ENCODE data around the gene SEMA3C.

SEMA3C gene

GRCh38 chr7:80773787-80774508 is 144.9 kb downstream of the SEMA3C start:
- no peak for DNase-seq

- DNase-seq = no peak
These were observed 146.4 kb downstream of the SEMA3C start for GRCh38 chr7:80772347-80772993.

GRCh38 chr7:80771523-80771922 is 147.3 kb downstream of the SEMA3C start:
- DNase-seq = peak in 1 of 2 experiments; percentile 54

GRCh38 chr7:80770675-80771081 is 148.2 kb downstream of the SEMA3C start:
- no peak for DNase-seq

GRCh38 chr7:80770061-80770460 is 148.8 kb downstream of the SEMA3C start:
- no peak for DNase-seq

- no peak for DNase-seq
These were observed 150.1 kb downstream of the SEMA3C start for GRCh38 chr7:80768756-80769155.

- DNase-seq = no peak
These were observed 151.2 kb downstream of the SEMA3C start for GRCh38 chr7:80767654-80768053.

GRCh38 chr7:80766724-80767123 is 152.1 kb downstream of the SEMA3C start:
- no peak for DNase-seq

GRCh38 chr7:80764132-80764531 is 154.7 kb downstream of the SEMA3C start:
- no peak for DNase-seq

GRCh38 chr7:80763704-80764103 is 155.1 kb downstream of the SEMA3C start:
- DNase-seq = no peak

- DNase-seq = no peak
These were observed 155.6 kb downstream of the SEMA3C start for GRCh38 chr7:80763289-80763688.

GRCh38 chr7:80760292-80760691 is 158.6 kb downstream of the SEMA3C start:
- peak; percentile 28 to 75 for DNase-seq

GRCh38 chr7:80752954-80753690 is 165.7 kb downstream of the SEMA3C start:
- no peak for DNase-seq

- no peak for DNase-seq
These were observed 169.6 kb downstream of the SEMA3C start for GRCh38 chr7:80749270-80749669.

GRCh38 chr7:80748363-80749042 is 170.3 kb downstream of the SEMA3C start:
- peak in 1 of 2 experiments; percentile 29 for DNase-seq

- DNase-seq = no peak
These were observed 177.9 kb downstream of the SEMA3C start for GRCh38 chr7:80740778-80741545.

- no peak for DNase-seq
These were observed 182.3 kb downstream of the SEMA3C start for GRCh38 chr7:80736371-80737125.

GRCh38 chr7:80735330-80735729 is 183.5 kb downstream of the SEMA3C start:
- DNase-seq = no peak

- no peak for DNase-seq
These were observed 184.8 kb downstream of the SEMA3C start for GRCh38 chr7:80734011-80734410.

- no peak for DNase-seq
These were observed 185.4 kb downstream of the SEMA3C start for GRCh38 chr7:80733333-80733915.

GRCh38 chr7:80732630-80733029 is 186.2 kb downstream of the SEMA3C start:
- DNase-seq = no peak

Measured in NCI-H2081 (cell line).